Subcutaneous adipose tissue (tissue), 4 donors: ENCODE results near the gene TFCP2. TPM values are rescaled to one million over a fixed set of nuclear protein-coding genes. Genes with fewer than 3 reads are reported as not detected.

Experiments
- CTCF ChIP-seq: fragments of 450-650 bp; IDR thresholded peaks from one replicate; pipeline ENCODE4 v1.5.1; 2016; ENCODE audit warnings: low read depth, mild to moderate bottlenecking, control low read depth, antibody characterized with exemption, moderate library complexity
- total RNA-seq, 4 donors: library from RNA; depleted of rRNA; stranded (reverse); fragments of >200 nt; gene quantifications; one replicate each; pipeline ENCODE4 v1.1.0, GENCODE V29; 2016

Gene TFCP2
- total RNA-seq, 4 donors from 2014 or later, result 13.1 to 22.8 (median 15.0) TPM

GRCh38 chr12:51124504-51124903 is 48.4 kb downstream of the TFCP2 start:
- no peak for TF ChIP-seq CTCF

GRCh38 chr12:51122844-51123243 is 50.1 kb downstream of the TFCP2 start:
- no peak for TF ChIP-seq CTCF

GRCh38 chr12:51118706-51119105 is 54.2 kb downstream of the TFCP2 start:
- no peak for TF ChIP-seq CTCF

GRCh38 chr12:51115533-51115932 is 57.4 kb downstream of the TFCP2 start:
- TF ChIP-seq CTCF, result no peak

GRCh38 chr12:51108136-51108535 is 64.8 kb downstream of the TFCP2 start:
- no peak for TF ChIP-seq CTCF

GRCh38 chr12:51103977-51104376 is 69.0 kb downstream of the TFCP2 start:
- no peak for TF ChIP-seq CTCF

- no peak for TF ChIP-seq CTCF
Measured at GRCh38 chr12:51098611-51099010, 74.3 kb downstream of the TFCP2 start.
